Uterus (tissue), 2 donors: ENCODE results near the gene PMS1.

ENCODE experiments used
- POLR2A ChIP-seq, 2 donors: fragments of 450-650 bp; IDR thresholded peaks; one replicate each; pipeline ENCODE4 v1.6.1; 2016; ENCODE audit warnings: antibody characterized with exemption in 2 of 2, mild to moderate bottlenecking in 1 of 2, moderate library complexity in 1 of 2
- TF ChIP-seq, protein P1 (sequence below), 4 experiments: fragments of 200-600 bp in 2 of 4; fragments of 450-650 bp in 2 of 4; sonication (generic) in 2 of 4; IDR thresholded peaks; one replicate each; pipeline ENCODE4 v1.5.1; 2016 to 2019; ENCODE audit warnings: antibody characterized with exemption in 4 of 4, mild to moderate bottlenecking in 2 of 4, moderate library complexity in 1 of 4

DNA sequence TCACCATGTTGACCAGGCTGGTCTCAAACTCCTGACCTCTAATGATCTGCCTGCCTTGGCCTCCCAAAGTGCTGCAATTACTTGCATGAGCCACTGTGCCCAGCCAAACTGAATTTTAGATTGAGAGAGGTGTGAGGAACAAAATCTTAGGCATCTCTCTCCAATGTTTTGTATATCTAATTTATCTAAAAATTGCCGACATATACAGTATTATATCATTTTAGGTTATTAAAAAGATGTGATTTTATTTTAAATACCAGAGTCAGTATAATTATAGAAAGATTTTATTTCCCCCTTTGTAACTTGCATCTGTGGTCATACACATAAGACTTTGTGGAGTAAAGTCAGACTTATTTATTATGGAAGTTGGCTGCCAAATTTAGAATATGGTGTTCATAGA is 10.1 kb downstream of the PMS1 start:
- TF ChIP-seq, protein P1, sequence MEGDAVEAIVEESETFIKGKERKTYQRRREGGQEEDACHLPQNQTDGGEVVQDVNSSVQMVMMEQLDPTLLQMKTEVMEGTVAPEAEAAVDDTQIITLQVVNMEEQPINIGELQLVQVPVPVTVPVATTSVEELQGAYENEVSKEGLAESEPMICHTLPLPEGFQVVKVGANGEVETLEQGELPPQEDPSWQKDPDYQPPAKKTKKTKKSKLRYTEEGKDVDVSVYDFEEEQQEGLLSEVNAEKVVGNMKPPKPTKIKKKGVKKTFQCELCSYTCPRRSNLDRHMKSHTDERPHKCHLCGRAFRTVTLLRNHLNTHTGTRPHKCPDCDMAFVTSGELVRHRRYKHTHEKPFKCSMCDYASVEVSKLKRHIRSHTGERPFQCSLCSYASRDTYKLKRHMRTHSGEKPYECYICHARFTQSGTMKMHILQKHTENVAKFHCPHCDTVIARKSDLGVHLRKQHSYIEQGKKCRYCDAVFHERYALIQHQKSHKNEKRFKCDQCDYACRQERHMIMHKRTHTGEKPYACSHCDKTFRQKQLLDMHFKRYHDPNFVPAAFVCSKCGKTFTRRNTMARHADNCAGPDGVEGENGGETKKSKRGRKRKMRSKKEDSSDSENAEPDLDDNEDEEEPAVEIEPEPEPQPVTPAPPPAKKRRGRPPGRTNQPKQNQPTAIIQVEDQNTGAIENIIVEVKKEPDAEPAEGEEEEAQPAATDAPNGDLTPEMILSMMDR (IDR thresholded peaks at IDR 0.05), result no peak
- TF ChIP-seq POLR2A (IDR thresholded peaks at IDR 0.05), result no peak
